GM21825 (cell line): ENCODE data around the gene C2orf66.

Experiments
- ATAC-seq: cut with Tn5 transposase; IDR thresholded peaks from one replicate; pipeline ENCODE4 v1.9.1; 2021; ENCODE audit warnings: mild to moderate bottlenecking, moderate library complexity; ENCODE audit not compliant: unreplicated experiment

The C2orf66 gene

DNA sequence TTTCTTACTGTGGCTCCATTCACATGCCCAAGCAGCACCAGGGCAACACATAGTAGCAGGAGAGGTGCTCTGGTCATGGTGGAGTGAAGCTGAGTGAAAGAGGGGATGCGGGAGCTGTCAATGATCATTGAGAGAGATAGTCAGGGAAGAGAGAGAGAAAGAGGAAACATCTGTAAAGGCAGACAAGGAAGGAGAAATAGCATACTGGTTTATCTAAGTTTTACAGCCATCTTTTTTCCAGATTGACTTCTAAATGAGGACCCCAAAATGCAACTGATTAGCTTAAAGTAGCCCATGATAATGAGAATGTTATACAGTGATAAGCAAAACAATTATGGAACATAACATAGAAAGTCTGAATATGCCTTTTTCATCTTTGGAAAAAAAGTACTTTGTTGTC lies at the start of gene C2orf66:
C2orf66 (minus strand) TSS at position 96 of the 400 bp plus-strand sequence; CDS start at position 77, 19 bp downstream.
- ATAC-seq: no peak

- no peak for ATAC-seq
These were observed 45.5 kb upstream of the C2orf66 start for GRCh38 chr2:196854629-196855028.

DNA sequence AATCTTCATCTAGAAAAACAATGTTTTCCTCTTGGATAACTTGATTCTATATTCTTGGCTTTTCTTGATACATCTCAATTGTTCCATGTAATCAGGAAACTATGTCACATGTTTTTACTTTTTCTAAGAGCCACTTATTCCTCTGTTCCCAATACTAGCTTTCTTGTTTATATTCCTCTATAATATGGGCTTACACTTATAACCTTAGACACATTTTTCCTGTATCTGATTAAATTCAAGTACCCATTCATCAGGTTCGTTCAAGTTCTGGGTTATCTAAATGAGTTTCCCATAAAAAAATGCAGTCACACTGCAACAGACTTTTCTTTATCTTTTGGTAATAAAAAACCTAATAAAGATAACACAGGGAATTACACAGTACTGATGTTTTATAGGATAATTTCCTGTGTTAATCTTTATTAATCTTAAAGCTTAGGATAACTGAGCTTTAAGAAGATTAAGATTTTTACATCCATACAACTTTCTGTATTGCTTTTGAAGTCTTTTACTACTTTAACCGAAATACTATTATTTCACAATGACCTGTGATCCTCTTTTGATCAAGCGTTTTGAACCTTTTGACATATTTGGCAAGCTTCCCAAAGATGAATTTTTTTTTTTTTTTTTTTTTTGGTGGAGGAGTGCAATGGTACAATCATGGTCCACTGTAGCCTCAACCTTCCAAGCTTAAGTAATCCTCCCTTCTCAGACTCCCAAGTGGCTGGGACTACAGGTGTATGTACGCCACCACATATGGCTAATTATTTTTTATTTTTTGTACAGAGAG lies 44.3 kb upstream of the C2orf66 start:
- no peak for ATAC-seq

GRCh38 chr2:196851088-196851487 lies 41.9 kb upstream of the C2orf66 start:
- ATAC-seq: no peak

DNA sequence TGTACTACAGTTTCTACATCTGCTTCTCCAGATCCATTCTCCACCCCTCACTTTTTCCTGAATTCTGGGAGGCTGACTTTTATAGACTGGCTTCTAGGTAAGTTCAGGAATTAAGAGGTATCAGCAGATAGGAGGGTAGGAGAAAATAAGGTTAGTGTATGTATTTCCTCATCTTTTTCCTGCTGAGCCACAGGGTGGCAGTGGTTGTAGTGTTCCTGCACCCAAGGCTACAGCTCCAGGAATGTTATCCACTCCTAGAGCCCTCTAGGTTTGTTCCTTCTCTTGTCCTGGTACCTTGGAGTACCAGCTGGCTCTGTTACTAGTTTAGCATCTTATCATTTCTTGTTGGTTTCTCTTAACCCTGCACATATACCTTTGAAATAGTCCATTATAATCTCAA lies 40.7 kb upstream of the C2orf66 start:
- no peak for ATAC-seq

DNA sequence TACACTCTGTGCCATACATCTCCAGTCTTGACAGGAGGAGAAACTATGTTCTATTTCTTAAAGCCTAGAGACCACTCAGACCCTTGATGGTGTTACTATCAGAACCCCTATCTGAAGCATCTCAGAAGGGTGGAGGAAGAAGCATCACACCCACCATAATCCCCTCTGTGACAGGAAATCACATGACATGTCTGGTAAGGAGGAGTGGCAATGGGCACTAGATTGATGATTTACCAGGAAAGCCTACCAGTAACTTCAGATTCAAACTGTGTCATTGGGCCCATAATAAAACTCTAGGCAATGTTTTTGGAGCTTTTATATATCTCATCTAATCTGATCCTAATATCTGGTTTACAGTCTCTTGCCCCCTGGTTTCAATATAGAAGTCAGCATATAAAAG lies 37.1 kb upstream of the C2orf66 start:
- no peak for ATAC-seq

DNA sequence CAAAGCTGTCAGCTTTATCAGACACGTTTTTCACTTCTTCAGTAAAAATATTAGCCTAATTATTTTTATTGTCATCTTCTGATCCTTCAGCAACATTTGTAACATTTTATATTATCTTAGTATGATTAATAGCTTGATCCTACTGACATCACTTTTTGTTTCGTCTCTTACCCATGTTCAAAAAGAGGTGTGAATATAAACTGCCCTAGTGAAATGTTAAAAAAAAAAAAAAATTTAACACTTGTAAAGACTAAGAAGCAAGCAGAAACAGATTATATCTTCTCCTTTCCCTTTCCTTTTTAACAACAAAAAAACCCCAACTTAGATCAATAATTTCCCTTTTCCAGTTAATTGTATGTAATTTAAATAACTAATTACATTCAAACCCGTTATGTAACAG lies 36.2 kb upstream of the C2orf66 start:
- no peak for ATAC-seq

DNA sequence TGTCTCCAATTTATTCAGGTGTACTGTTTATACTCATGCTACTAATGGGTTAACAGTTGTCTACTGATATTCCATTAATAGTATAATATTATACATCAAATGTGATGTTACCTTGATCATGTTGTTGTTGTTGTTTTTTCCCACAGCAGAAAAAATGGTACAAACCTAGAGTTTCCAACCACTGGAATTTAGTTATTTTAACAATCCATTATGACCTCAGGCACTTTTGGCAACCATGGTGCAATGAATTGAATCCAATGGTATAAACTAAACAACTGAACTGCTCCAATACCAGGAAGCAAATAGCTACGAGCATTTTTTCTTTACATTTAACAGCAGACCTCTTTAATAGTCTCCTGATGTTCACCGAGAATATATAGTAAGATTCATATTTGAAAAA lies 31.0 kb upstream of the C2orf66 start:
- ATAC-seq: no peak

GRCh38 chr2:196839574-196839973 lies 30.4 kb upstream of the C2orf66 start:
- no peak for ATAC-seq

DNA sequence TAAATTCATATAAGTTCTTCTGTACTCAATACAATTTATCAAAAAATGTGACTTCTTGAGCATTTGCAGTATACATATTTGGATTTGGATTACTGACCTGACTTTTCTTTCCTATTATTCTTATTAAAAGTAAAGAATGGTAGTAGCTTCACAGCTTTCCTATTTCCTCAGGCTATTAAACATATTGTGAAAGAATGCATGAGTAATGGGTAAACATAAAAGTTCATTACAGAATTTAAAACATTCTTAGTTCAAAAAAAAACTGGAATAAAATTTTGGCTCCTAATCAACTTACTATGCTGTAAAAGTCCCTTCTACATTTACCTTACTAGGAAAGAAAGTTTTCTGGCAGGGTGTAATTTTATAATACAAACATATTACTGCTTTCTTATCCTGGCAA lies 27.3 kb upstream of the C2orf66 start:
- ATAC-seq: no peak

- ATAC-seq: no peak
These were observed 21.5 kb upstream of the C2orf66 start for GRCh38 chr2:196830701-196831100.

DNA sequence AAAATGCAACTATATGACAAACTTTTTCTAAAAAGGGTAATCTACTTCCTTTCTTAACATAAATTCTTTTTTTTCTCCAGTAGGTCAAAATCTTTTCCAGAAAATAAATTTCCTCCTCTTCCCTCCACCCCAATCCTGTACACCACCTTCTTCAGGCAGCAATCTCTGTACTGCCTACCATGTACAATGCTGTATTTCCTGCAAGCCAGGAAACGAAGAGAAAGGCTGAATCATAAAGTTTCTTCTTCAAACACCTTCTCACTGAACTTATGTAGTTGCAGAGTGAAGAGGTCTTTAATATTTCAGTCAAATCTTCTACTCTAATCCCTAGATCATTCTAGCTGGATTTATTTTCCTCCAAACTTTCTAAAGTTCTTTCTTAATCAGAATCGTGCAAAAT lies 18.2 kb upstream of the C2orf66 start:
- ATAC-seq: no peak

DNA sequence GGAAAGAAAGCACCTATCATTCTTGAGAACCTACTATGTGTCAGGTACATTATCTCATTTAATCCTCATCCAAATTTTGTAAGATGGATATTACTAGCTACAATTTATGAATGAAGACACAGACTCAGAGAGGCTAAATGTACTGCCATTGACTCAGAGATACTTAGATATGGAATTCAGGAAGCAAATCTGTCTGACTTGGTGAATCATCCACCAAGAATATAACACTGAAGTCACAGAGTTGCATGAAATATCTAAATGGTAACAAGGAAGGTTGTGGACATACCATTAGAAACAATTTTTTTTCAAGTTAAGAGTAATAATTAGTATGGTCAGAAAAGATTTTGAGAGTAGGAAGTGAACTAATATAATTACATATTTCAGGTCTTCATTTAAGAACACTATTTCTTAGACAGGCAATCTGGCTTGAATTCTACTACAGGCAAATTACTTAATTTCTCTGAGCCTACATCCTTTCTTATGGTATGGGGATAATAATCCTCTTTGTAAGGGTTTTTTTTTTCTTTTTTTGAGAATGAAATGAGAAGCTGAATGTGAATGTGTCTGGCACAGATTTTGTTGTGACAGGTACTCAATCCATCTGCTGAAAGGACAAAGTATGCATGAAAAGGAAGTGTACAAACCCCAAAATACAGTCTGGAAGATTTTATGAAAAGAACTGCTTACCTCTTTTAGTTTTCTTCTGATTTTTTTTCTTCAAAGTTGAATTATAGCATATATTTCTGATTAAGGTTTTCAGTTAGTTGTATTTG lies 14.8 kb upstream of the C2orf66 start:
- ATAC-seq: no peak

GRCh38 chr2:196821195-196821594 lies 12.0 kb upstream of the C2orf66 start:
- ATAC-seq: no peak

GRCh38 chr2:196808083-196808665 lies 981 bp downstream of the C2orf66 start:
- ATAC-seq: no peak

- no peak for ATAC-seq
These were observed 4.8 kb downstream of the C2orf66 start for GRCh38 chr2:196804381-196804780.

GRCh38 chr2:196802401-196802800 lies 6.8 kb downstream of the C2orf66 start:
- no peak for ATAC-seq

GRCh38 chr2:196801674-196802261 lies 7.4 kb downstream of the C2orf66 start:
- no peak for ATAC-seq

DNA sequence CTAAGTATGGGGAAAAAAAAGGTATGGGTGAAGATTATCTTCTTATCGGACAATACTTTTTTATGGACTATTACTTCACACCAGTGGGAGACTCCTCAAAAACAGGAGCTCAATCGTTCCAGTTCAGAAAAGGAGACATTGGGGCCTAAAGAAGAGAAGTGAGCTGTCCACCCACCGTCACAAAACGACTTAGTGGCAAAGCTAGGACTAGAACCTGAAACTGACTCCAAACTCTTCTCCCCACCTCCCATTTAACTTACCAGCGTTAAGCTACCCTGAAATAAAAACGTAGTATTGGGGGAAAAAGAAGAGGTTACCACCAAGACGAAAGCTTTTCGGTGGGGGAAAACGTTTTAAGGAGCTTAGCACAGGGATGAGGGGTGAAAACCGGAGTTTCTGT lies 10.2 kb downstream of the C2orf66 start:
- ATAC-seq: no peak

DNA sequence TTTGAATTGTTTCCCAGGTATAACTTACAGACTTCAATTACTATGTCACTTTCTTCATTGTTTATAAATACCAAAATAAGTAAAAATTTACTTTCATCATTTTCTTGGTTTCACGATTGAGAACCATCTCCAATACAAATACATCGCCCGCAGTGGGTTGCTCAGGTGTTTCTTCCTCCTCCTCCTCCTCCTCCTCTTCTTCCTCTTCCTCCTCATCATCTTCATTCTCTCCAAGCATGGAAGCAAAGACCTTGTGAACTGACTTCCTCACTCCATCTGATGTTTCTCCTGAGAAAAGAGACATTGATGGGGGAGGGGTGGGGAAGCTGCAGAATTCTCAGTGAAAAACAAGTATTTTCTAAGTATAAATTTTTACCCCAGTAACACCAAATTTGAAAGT lies 16.3 kb downstream of the C2orf66 start:
- no peak for ATAC-seq

- no peak for ATAC-seq
These were observed 25.6 kb downstream of the C2orf66 start for GRCh38 chr2:196783431-196784094.
